Measurements from ENCODE around the gene RAB7A. TPM values are rescaled to one million over a fixed set of nuclear protein-coding genes. Genes with fewer than 3 reads are reported as not detected.
"Not testable (repeated sequence)": the region's sequence is repeated elsewhere in the genome, so short reads cannot be mapped to it uniquely, and the experiment has no call there.

The RAB7A gene
- total RNA-seq, 1 experiment from 2014 or later, result 71.2 TPM

DNA sequence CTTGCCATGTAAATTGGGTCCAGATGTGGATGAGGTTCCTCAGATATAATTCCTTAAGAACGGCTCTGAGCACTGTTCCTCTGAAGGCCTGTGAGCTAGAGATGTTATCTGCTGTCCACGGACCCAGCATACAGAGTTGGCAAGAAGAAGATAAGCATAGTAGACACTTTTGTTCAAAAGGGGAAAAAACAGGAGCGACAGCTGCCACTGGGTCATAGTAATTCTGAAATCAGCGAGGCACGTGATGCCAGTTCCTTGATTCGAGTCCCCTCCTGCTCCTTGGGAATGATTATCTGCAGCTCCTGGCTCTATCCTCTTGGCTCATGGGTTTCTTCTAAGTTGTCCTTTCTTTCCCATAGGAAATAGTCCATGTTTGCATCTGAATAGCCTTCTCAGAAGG lies 2.5 kb upstream of the RAB7A start:
- Histone ChIP-seq H3K4me2 (ENCODE audit: low read depth, low read length, poor library complexity, severe bottlenecking) (no peak overlapping the region), H2AFZ (ENCODE audit: low read length) (no peak overlapping the region)

DNA sequence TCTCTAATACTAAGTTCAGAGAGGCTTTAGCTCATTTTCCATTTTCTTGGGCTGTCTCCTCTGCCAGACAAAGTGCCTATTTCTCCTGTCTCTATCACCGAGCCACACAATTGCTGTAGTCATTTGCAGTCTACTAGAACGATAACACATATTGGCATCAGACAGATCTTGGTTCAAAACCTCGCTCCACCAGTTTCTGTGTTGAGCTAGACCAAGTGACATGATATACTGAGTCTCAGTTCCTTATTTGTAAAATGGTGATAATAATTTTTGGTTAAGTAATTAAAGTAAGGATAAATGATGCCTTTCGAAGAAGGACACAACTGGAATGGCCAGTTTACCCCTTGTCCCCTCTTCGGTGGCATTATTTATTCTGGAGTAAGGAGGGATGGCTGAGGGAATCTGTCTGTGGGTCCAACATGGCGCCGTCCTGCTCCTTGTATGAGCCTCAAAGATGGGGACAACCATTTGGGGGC lies 398 bp upstream of the RAB7A start:
- no peak overlapping the region for H3K9ac ChIP-seq (ENCODE audit: low read length)
- H3K27ac ChIP-seq (ENCODE audit: low read length), result 0 out of 2 replicates have a peak overlapping the region, but pooled peaks have one; percentile 10
- H3K4me1 ChIP-seq (ENCODE audit: low read length), result peaks cover 33% of the 10 kb centered on the region
- no peaks in the 10 kb centered on the region for H3K27me3 ChIP-seq (ENCODE audit: low read length)
- H3K36me3 ChIP-seq (ENCODE audit: insufficient read depth, low read length), result peaks cover 6% of the 10 kb centered on the region; the same call in 1 of the 2 replicates
- H3K9me2 ChIP-seq (replicated peaks; ENCODE audit: insufficient read depth, low read length), result no peaks in the 10 kb centered on the region
- no peaks in the 10 kb centered on the region for H3K9me3 ChIP-seq (ENCODE audit: low read length)
- peak overlapping the region; percentile 51 for H3K4me2 ChIP-seq (ENCODE audit: low read depth, low read length, poor library complexity, severe bottlenecking)
- peak overlapping the region; percentile 99 for H3K4me3 ChIP-seq (ENCODE audit: low read length)
- peaks cover 32% of the 10 kb centered on the region for H4K20me1 ChIP-seq (ENCODE audit: insufficient read depth, low read depth, low read length)
- DNase-seq, result no peak
- H3K79me2 ChIP-seq (ENCODE audit: low read length), result peaks cover 47% of the 10 kb centered on the region
- H2AFZ ChIP-seq (ENCODE audit: low read length), result peak overlapping the region; percentile 93

More for the DNA sequence above, 2.5 kb upstream of the RAB7A start:
- H3K9me3 ChIP-seq (ENCODE audit: low read length), result no peaks in the 10 kb centered on the region
- H3K9ac ChIP-seq (ENCODE audit: low read length), result no peak overlapping the region
- H4K20me1 ChIP-seq (ENCODE audit: insufficient read depth, low read depth, low read length), result peaks cover 21% of the 10 kb centered on the region
- no peak overlapping the region for H3K4me3 ChIP-seq (ENCODE audit: low read length)
- no peak for DNase-seq
- H3K27me3 ChIP-seq (ENCODE audit: low read length), result no peaks in the 10 kb centered on the region
- H3K36me3 ChIP-seq (ENCODE audit: insufficient read depth, low read length), result peaks cover 4% of the 10 kb centered on the region; the same call in 1 of the 2 replicates
- no peak overlapping the region for H3K27ac ChIP-seq (ENCODE audit: low read length)
- H3K79me2 ChIP-seq (ENCODE audit: low read length), result peaks cover 26% of the 10 kb centered on the region
- H3K9me2 ChIP-seq (replicated peaks; ENCODE audit: insufficient read depth, low read length), result no peaks in the 10 kb centered on the region
- peaks cover 22% of the 10 kb centered on the region for H3K4me1 ChIP-seq (ENCODE audit: low read length)

DNA sequence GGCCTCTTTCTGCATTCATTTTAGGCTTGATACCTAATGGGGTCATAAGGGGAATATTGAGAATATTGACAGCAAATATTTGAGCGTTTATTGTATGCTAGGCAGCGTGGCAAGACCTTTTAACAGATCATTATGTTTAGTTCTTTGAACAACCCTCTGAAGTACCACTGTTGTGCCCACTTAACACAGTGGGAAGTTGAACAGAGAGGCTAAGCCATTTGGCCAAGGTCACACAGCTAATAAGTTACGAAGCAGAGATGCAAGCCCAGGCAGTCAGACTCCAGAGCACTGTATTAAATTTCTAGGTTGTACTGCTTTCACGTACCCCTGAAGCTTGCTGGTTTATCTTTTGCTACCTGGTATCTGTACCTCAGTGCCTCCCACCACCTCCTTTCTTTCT lies 1.1 kb downstream of the RAB7A start:
- peaks cover 38% of the 10 kb centered on the region for H4K20me1 ChIP-seq (ENCODE audit: insufficient read depth, low read depth, low read length)

DNA sequence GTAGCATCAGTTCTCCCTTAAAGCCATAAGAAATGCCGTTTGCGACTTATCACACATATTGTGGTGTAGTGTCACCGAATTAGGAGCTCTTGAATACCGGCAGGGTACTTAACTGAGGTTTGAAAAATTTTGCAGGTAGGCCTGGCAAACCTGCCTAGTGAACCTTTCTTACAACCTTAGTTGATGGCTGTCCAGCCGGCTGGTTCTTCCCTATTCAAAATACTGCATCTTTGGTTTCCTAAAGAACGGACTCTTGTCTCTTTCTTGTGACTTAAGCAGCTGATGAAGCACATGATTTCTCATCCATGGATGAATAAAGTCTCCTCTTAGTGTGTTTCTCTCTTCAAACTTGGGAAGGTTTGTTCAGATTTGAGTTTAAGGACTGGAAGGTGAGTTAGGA lies 1.5 kb downstream of the RAB7A start:
- no peak overlapping the region for H3K27ac ChIP-seq (ENCODE audit: low read length)
- H3K9me2 ChIP-seq (replicated peaks; ENCODE audit: insufficient read depth, low read length), result no peaks in the 10 kb centered on the region
- H3K4me3 ChIP-seq (ENCODE audit: low read length), result peak overlapping the region; percentile 99
- H3K79me2 ChIP-seq (ENCODE audit: low read length), result peaks cover 66% of the 10 kb centered on the region
- peaks cover 9% of the 10 kb centered on the region; the same call in 1 of the 2 replicates for H3K36me3 ChIP-seq (ENCODE audit: insufficient read depth, low read length)
- DNase-seq, result no peak
- no peak overlapping the region for H2AFZ ChIP-seq (ENCODE audit: low read length)
- H3K9ac ChIP-seq (ENCODE audit: low read length), result peak overlapping the region; percentile 98
- no peaks in the 10 kb centered on the region for H3K9me3 ChIP-seq (ENCODE audit: low read length)
- no peaks in the 10 kb centered on the region for H3K27me3 ChIP-seq (ENCODE audit: low read length)
- H4K20me1 ChIP-seq (ENCODE audit: insufficient read depth, low read depth, low read length), result peaks cover 38% of the 10 kb centered on the region
- peaks cover 38% of the 10 kb centered on the region for H3K4me1 ChIP-seq (ENCODE audit: low read length)
- H3K4me2 ChIP-seq (ENCODE audit: low read depth, low read length, poor library complexity, severe bottlenecking), result peak overlapping the region; percentile 84

More for the DNA sequence above, 1.1 kb downstream of the RAB7A start:
- no peaks in the 10 kb centered on the region for H3K27me3 ChIP-seq (ENCODE audit: low read length)
- H3K79me2 ChIP-seq (ENCODE audit: low read length), result peaks cover 61% of the 10 kb centered on the region
- peak overlapping the region; percentile 84 for H3K4me2 ChIP-seq (ENCODE audit: low read depth, low read length, poor library complexity, severe bottlenecking)
- peak overlapping the region; percentile 98 for H3K9ac ChIP-seq (ENCODE audit: low read length)
- peak overlapping the region; percentile 58; the same call in 1 of the 2 replicates for H3K27ac ChIP-seq (ENCODE audit: low read length)
- H3K4me3 ChIP-seq (ENCODE audit: low read length), result peak overlapping the region; percentile 99
- H3K36me3 ChIP-seq (ENCODE audit: insufficient read depth, low read length), result peaks cover 9% of the 10 kb centered on the region; the same call in 1 of the 2 replicates
- H3K9me2 ChIP-seq (replicated peaks; ENCODE audit: insufficient read depth, low read length), result no peaks in the 10 kb centered on the region
- DNase-seq, result no peak
- H3K9me3 ChIP-seq (ENCODE audit: low read length), result no peaks in the 10 kb centered on the region
- peaks cover 38% of the 10 kb centered on the region for H3K4me1 ChIP-seq (ENCODE audit: low read length)
- no peak overlapping the region for H2AFZ ChIP-seq (ENCODE audit: low read length)

DNA sequence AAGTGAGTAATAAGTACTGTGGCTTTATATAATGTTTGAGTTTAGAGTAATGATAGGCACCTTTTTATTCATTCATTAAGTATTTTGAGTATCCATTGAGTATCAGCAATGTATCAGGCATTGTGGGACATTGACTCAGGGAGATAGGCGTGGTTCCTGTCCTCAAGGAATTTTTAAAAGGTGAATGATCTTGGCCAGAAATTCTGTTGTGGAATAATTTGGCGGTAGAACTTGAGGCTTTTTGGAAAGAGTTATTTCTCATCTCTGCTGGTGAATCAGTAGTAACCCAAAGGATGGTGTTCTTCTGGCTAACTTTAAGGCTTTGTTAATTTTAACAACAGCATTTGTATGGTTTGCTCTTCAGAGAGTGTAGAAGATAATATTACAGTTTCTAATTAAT lies 2.0 kb downstream of the RAB7A start:
- Histone ChIP-seq H3K79me2 (ENCODE audit: low read length) (peaks cover 71% of the 10 kb centered on the region), H3K4me1 (ENCODE audit: low read length) (peaks cover 38% of the 10 kb centered on the region), H3K4me2 (ENCODE audit: low read depth, low read length, poor library complexity, severe bottlenecking) (peak overlapping the region; percentile 84), H3K9me3 (ENCODE audit: low read length) (no peaks in the 10 kb centered on the region), H3K27me3 (ENCODE audit: low read length) (no peaks in the 10 kb centered on the region), H3K9me2 (replicated peaks; ENCODE audit: insufficient read depth, low read length) (no peaks in the 10 kb centered on the region), H3K9ac (ENCODE audit: low read length) (peak overlapping the region; percentile 98; the same call in 1 of the 2 replicates), H3K36me3 (ENCODE audit: insufficient read depth, low read length) (peaks cover 9% of the 10 kb centered on the region; the same call in 1 of the 2 replicates), H2AFZ (ENCODE audit: low read length) (no peak overlapping the region), H3K27ac (ENCODE audit: low read length) (no peak overlapping the region), H4K20me1 (ENCODE audit: insufficient read depth, low read depth, low read length) (peaks cover 38% of the 10 kb centered on the region), H3K4me3 (ENCODE audit: low read length) (peak overlapping the region; percentile 99)
- DNase-seq, result no peak

DNA sequence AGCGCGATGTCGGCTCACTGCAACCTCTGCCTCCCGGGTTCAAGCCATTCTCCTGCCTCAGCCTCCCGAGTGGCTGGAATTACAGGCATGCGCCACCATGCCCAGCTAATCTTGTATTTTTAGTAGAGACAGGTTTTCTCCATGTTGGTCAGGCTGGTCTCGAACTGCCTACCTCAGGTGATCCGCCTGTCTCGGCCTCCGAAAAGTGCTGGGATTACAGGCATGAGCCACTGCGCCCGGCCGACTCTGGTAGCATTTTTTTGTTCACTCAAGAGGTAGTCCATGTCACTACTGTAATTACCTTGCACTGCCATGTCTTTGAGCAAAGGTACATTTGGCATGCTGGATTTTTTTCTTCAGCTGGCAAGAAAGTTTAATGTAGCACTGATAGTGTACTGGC lies 2.5 kb downstream of the RAB7A start:
- not testable (repeated sequence) for H2AFZ ChIP-seq (ENCODE audit: low read length); H3K9ac ChIP-seq (ENCODE audit: low read length); H3K27me3 ChIP-seq (ENCODE audit: low read length); H3K9me2 ChIP-seq (replicated peaks; ENCODE audit: insufficient read depth, low read length); H3K4me3 ChIP-seq (ENCODE audit: low read length); H3K36me3 ChIP-seq (ENCODE audit: insufficient read depth, low read length); H3K9me3 ChIP-seq (ENCODE audit: low read length); DNase-seq; H3K27ac ChIP-seq (ENCODE audit: low read length)
- Histone ChIP-seq H3K4me2 (ENCODE audit: low read depth, low read length, poor library complexity, severe bottlenecking) (peak overlapping the region; percentile 84), H4K20me1 (ENCODE audit: insufficient read depth, low read depth, low read length) (peaks cover 38% of the 10 kb centered on the region), H3K4me1 (ENCODE audit: low read length) (peaks cover 43% of the 10 kb centered on the region), H3K79me2 (ENCODE audit: low read length) (peaks cover 76% of the 10 kb centered on the region)

DNA sequence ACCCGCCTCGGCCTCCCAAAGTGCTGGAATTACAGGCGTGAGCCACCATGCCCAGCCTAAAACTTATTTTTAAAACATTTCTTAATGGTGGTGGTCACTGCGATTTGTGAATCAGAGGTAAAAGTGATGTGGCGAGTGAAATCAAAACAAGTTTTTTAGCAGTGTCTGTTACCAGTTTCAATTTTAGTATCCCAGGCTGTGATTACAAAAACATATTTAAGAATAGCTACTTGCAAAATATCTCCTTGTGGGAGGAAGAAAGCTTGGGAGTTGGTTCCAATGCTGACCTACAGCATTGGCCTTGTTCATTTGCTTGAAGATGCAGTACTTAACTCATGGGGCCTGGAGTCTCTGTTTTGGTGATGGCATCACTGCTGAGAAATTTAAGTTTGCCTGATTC lies 4.5 kb downstream of the RAB7A start:
- H4K20me1 ChIP-seq (ENCODE audit: insufficient read depth, low read depth, low read length), result peaks cover 48% of the 10 kb centered on the region
- no peak overlapping the region for H3K4me3 ChIP-seq (ENCODE audit: low read length)
- no peak overlapping the region for H3K4me2 ChIP-seq (ENCODE audit: low read depth, low read length, poor library complexity, severe bottlenecking)

DNA sequence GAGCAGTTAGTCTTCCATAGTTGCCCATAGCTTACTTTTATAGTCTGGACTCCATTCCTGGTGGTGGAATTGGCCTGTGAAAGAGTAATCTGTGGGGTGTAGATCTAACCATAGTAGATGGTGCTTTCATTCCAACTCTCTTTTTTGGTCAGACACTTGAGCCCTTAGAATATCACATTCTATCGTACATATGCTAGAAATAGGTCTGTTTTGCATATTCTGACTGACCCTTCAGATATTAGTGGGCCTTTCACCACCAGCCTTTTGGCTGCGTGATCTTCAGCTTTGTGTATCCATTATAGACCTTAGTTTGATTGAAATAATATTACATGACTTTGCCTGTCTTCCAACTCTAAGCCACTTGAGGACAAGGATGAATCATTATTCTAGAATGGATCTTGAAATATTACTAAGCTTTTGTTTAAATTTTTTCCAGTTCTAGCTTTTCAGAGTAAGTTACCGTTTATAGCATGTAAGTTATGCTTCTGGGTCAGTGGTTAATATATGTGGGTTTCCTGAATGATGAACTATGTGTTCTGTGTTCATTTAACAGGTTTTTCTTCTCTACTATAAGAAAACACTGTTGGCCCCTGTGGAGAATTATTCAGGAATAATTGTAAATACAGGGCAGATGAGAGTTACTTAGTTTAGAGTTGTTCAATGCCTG lies 8.7 kb downstream of the RAB7A start:
- Histone ChIP-seq H3K36me3 (ENCODE audit: insufficient read depth, low read length) (peaks cover 44% of the 10 kb centered on the region), H4K20me1 (ENCODE audit: insufficient read depth, low read depth, low read length) (peaks cover 20% of the 10 kb centered on the region), H3K9me3 (ENCODE audit: low read length) (peaks cover 5% of the 10 kb centered on the region; the same call in 1 of the 2 replicates), H3K9me2 (replicated peaks; ENCODE audit: insufficient read depth, low read length) (no peaks in the 10 kb centered on the region), H3K9ac (ENCODE audit: low read length) (no peak overlapping the region), H2AFZ (ENCODE audit: low read length) (no peak overlapping the region), H3K27me3 (ENCODE audit: low read length) (no peaks in the 10 kb centered on the region), H3K27ac (ENCODE audit: low read length) (no peak overlapping the region), H3K4me3 (ENCODE audit: low read length) (no peak overlapping the region), H3K4me1 (ENCODE audit: low read length) (peaks cover 24% of the 10 kb centered on the region), H3K4me2 (ENCODE audit: low read depth, low read length, poor library complexity, severe bottlenecking) (no peak overlapping the region), H3K79me2 (ENCODE audit: low read length) (peaks cover 97% of the 10 kb centered on the region)
- DNase-seq, result no peak

More for the DNA sequence above, 4.5 kb downstream of the RAB7A start:
- no peaks in the 10 kb centered on the region for H3K27me3 ChIP-seq (ENCODE audit: low read length)
- peaks cover 52% of the 10 kb centered on the region for H3K4me1 ChIP-seq (ENCODE audit: low read length)
- no peak overlapping the region for H3K9ac ChIP-seq (ENCODE audit: low read length)
- no peaks in the 10 kb centered on the region for H3K9me3 ChIP-seq (ENCODE audit: low read length)
- H3K36me3 ChIP-seq (ENCODE audit: insufficient read depth, low read length), result peaks cover 20% of the 10 kb centered on the region
- H3K9me2 ChIP-seq (replicated peaks; ENCODE audit: insufficient read depth, low read length), result no peaks in the 10 kb centered on the region
- peaks cover 95% of the 10 kb centered on the region for H3K79me2 ChIP-seq (ENCODE audit: low read length)
- H3K27ac ChIP-seq (ENCODE audit: low read length), result no peak overlapping the region
- no peak overlapping the region for H2AFZ ChIP-seq (ENCODE audit: low read length)
- no peak for DNase-seq
